Measurements from ENCODE around the gene OBP2A. TPM values are rescaled to one million over a fixed set of nuclear protein-coding genes. Genes with fewer than 3 reads are reported as not detected.
"Not testable (repeated sequence)": the region's sequence is repeated elsewhere in the genome, so short reads cannot be mapped to it uniquely, and the experiment has no call there.

Gene OBP2A
- total RNA-seq, 4 donors from 2014 or later, result not detected

DNA sequence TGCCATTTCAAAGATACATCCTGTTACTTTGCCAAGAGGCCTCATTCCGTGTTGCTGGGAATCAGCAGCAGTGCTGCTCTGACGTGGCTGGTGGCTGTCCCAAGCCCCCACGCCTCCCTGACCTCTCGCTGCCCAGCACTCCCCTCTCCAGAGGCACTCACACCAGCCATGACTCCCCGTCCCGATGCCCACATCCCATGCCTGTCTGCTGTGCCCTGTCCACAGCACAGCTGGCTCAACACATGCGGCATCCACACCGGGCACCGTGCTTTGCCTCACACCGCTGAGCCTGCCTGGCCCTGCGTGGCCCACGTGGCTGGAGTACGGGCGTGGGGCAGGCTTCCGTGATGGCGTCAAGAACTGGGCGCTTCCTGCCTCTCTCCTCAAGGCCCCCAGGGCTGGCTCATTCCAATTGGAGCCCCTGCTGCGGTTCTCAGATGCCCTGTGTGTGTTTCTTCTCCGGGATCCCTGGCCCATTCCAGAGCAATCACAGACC is 32.5 kb upstream of the OBP2A start:
- 82 to 86% methylated on average over 12 to 18 of the region's 19 CpGs for WGBS, 2 donors
- Histone ChIP-seq H3K4me1 (no peaks in the 10 kb centered on the region), H3K27ac (no peak overlapping the region), H3K36me3 (no peaks in the 10 kb centered on the region), H3K4me3 (replicated peaks in 1 of 3) (no peak overlapping the region), H3K27me3 (no peaks in the 10 kb centered on the region), H3K9me3 (no peaks in the 10 kb centered on the region)
- no peak for TF ChIP-seq POLR2A (IDR thresholded peaks at IDR 0.05)
- TF ChIP-seq, protein P1, sequence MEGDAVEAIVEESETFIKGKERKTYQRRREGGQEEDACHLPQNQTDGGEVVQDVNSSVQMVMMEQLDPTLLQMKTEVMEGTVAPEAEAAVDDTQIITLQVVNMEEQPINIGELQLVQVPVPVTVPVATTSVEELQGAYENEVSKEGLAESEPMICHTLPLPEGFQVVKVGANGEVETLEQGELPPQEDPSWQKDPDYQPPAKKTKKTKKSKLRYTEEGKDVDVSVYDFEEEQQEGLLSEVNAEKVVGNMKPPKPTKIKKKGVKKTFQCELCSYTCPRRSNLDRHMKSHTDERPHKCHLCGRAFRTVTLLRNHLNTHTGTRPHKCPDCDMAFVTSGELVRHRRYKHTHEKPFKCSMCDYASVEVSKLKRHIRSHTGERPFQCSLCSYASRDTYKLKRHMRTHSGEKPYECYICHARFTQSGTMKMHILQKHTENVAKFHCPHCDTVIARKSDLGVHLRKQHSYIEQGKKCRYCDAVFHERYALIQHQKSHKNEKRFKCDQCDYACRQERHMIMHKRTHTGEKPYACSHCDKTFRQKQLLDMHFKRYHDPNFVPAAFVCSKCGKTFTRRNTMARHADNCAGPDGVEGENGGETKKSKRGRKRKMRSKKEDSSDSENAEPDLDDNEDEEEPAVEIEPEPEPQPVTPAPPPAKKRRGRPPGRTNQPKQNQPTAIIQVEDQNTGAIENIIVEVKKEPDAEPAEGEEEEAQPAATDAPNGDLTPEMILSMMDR (IDR thresholded peaks at IDR 0.05), result no peak
- no peak for DNase-seq
- intact Hi-C loops (cut with DNase I), result no loop called here

DNA sequence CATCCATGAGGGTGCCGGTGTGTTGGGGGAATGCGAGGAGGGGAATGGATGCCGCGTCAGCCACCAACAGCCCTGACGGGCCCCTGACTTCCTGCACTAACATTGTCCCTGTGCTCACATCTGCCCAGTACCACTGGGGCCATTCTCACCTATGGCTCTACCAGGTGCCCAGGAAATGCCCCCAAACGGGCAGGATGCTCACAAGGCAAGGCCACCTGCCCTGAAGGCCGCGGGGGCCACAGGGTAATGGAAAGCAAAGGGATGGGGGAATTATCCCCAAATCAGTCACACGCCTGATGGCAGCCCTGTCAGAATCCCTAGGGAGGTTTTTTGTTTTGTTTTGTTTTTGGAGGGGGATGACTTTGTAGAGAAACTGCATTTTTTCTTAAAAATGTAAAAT is 32.0 kb upstream of the OBP2A start:
- H3K9me3 ChIP-seq; H3K4me1 ChIP-seq; DNase-seq; H3K36me3 ChIP-seq; intact Hi-C loops (cut with DNase I); H3K27me3 ChIP-seq; H3K4me3 ChIP-seq (replicated peaks in 1 of 3); H3K27ac ChIP-seq: not testable (repeated sequence)
- WGBS, 2 donors, result 78 to 96% methylated on average over 5 to 9 of the region's 9 CpGs

DNA sequence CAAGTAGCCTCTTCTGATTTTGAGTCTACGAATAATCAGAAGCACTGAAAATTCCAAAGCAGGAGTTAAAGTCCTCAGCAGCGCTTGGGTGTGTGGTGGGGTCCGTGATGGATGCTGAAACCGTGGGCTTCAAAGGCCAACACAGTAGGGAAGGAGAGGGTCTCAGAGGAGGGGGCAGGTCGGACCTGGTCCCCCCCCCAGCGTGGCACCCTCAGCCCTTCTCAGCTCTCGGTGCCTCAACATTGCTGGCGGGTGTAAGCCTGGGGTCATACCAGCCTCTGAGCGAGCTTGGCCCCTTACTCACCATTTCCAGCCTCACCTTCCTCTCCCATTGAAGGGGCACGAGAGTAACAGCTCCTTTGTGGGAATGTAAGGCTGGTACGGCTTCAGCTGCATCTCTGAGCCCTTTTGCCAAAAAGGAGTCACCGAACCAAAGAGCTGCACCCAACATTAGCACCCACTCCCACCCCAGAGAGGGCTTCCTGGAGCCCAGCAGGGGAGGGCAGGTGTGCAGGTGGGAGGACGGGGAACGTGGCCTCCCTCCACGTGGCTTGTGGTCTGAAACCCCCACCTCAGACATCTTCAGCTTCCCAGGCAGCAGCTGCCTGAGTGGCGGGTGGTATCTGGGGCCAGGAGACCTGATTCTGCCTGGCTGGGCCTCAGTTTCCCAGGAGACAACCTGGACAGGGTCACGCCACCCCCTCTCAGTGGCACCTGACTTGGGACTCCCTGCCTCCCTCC is 31.4 kb upstream of the OBP2A start:
- Histone ChIP-seq H3K4me3 (replicated peaks in 1 of 3) (no peak overlapping the region), H3K36me3 (no peaks in the 10 kb centered on the region), H3K9me3 (no peaks in the 10 kb centered on the region), H3K27ac (no peak overlapping the region), H3K4me1 (no peaks in the 10 kb centered on the region), H3K27me3 (no peaks in the 10 kb centered on the region)
- WGBS, 2 donors, result 77 to 88% methylated on average over 11 to 12 of the region's 17 CpGs
- intact Hi-C loops (cut with DNase I), result no loop called here
- TF ChIP-seq, protein P1 (IDR thresholded peaks at IDR 0.05), result no peak
- no peak for TF ChIP-seq POLR2A (IDR thresholded peaks at IDR 0.05)
- no peak for DNase-seq

DNA sequence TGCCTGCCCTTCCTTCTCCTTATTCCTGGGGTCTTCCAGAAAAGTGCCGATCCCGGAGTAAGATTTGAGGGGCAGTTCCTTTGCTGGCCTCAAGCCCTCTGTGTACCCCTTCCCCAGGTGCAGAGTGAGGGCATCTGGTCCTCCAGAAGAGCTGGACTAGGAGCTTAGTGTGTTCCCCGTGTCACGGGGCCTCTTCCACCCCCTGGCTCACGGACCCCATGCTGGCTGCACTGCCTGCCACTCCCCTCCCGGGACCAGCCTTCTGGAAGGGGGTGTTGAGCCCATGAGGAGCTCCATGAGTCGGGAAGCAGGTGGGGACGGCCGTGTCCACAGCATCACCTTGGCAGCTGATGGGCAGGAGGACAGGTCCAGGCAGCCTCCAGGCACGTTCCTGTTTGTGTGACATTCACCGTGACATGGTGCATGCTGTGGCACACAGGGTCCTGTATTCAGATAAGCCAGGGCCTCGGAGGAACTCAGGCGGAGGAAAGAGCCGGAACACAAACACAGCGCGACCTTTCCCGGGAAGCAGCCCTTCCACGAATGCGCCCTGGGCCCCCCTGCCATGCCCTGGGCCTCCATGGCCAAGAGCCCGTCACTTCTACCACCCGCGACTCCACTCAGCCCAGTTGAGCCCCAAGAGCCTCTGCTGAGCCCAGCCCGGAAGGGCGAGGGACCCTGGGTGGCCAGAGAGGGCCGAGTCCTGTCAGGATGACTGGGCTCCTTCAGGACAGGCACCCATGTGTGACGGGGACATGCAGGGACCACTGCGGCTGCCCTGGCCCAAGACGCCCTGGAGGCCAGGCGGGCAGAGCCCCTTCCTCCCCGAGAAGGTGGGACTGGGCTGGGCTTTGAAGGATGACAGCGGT is 30.6 kb upstream of the OBP2A start:
- no peaks in the 10 kb centered on the region for H3K9me3 ChIP-seq
- no peaks in the 10 kb centered on the region for H3K27me3 ChIP-seq
- H3K36me3 ChIP-seq, result no peaks in the 10 kb centered on the region
- TF ChIP-seq, protein P1 (IDR thresholded peaks at IDR 0.05), result no peak
- 79 to 86% methylated on average over 21 to 23 of the region's 31 CpGs for WGBS, 2 donors
- intact Hi-C loops (cut with DNase I), result no loop called here
- no peaks in the 10 kb centered on the region for H3K4me1 ChIP-seq
- H3K4me3 ChIP-seq (replicated peaks in 1 of 3), result no peak overlapping the region
- H3K27ac ChIP-seq, result no peak overlapping the region
- DNase-seq, result no peak

DNA sequence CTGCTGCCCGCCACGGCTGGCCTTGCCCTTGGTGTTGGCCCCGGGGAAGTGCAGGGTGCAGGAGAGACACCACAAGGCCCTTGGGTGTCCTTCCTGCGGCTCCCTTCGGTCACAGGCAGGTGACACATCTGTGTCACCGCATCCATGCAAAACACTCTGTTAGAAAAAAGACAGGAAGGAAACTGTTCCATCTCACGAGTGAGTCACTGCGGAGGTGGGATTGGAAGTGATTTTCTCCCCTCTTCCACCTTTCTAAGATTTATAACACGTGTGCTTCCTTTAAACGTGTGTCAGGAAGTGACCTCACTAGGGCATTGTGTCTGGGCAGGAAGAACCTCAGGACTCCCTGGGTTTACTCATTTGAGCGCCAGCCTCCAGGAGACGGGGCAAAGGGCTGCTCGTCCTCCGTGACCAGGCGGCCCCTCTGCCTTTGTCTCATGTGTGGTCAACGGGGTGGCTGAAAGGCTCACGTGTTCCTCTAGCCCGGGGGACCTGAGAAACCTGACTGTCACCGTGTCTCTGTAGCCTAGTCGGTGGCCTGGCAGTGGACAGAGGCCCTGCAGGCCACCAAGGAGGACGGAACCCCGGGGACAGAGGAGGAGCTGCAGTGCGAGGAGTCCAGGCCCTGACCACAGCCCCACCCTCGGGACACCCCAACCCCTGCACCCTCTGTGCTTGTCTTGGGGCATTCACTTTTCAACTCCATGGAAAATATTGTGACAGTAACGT is 29.6 kb upstream of the OBP2A start:
- intact Hi-C loops (cut with DNase I), result no loop called here
- H3K9me3 ChIP-seq, result no peaks in the 10 kb centered on the region
- no peaks in the 10 kb centered on the region for H3K4me1 ChIP-seq
- H3K27me3 ChIP-seq, result no peaks in the 10 kb centered on the region
- no peak for DNase-seq
- H3K36me3 ChIP-seq, result no peaks in the 10 kb centered on the region
- no peak for TF ChIP-seq POLR2A (IDR thresholded peaks at IDR 0.05)
- TF ChIP-seq, protein P1 (IDR thresholded peaks at IDR 0.05), result no peak
- 68 to 76% methylated on average over 20 to 21 of the region's 25 CpGs for WGBS, 2 donors
- H3K4me3 ChIP-seq (replicated peaks in 1 of 3), result no peak overlapping the region
- no peak overlapping the region for H3K27ac ChIP-seq
